ENCODE measurements around the gene TTC5.
"Not testable (repeated sequence)": the region's sequence is repeated elsewhere in the genome, so short reads cannot be mapped to it uniquely, and the experiment has no call there.

The TTC5 gene

GRCh38 chr14:20305265-20306078, at the start of gene TTC5:
Gene TTC5, minus strand, starts transcription at chr14:20305951. Its CDS starts 14 bp downstream, at chr14:20305937.
- H3K4me3 ChIP-seq (ENCODE audit: low read length) = peak within 1 kb of the TSS; percentile 77
- no peak for TF ChIP-seq ZNF274 (IDR thresholded peaks at IDR 0.05; ENCODE audit: low read depth, low read length)

- no peak for TF ChIP-seq ZNF274 (IDR thresholded peaks at IDR 0.05; ENCODE audit: low read depth, low read length)
Observed at GRCh38 chr14:20350860-20351259, 45.1 kb upstream of the TTC5 start.

GRCh38 chr14:20350282-20350681, 44.5 kb upstream of the TTC5 start:
- TF ChIP-seq ZNF274 (IDR thresholded peaks at IDR 0.05; ENCODE audit: low read depth, low read length) = no peak
- H3K4me3 ChIP-seq (ENCODE audit: low read length) = no peak overlapping the region

More at GRCh38 chr14:20350860-20351259, 45.1 kb upstream of the TTC5 start:
- H3K4me3 ChIP-seq (ENCODE audit: low read length) = no peak overlapping the region

GRCh38 chr14:20347747-20348146, 42.0 kb upstream of the TTC5 start:
- H3K4me3 ChIP-seq (ENCODE audit: low read length) = no peak overlapping the region
- TF ChIP-seq ZNF274 (IDR thresholded peaks at IDR 0.05; ENCODE audit: low read depth, low read length) = no peak

GRCh38 chr14:20346713-20347112, 41.0 kb upstream of the TTC5 start:
- TF ChIP-seq ZNF274 (IDR thresholded peaks at IDR 0.05; ENCODE audit: low read depth, low read length) = no peak
- H3K4me3 ChIP-seq (ENCODE audit: low read length) = no peak overlapping the region

- no peak for TF ChIP-seq ZNF274 (IDR thresholded peaks at IDR 0.05; ENCODE audit: low read depth, low read length)
- no peak overlapping the region for H3K4me3 ChIP-seq (ENCODE audit: low read length)
Observed at GRCh38 chr14:20345366-20345765, 39.6 kb upstream of the TTC5 start.

GRCh38 chr14:20343862-20344220, 38.1 kb upstream of the TTC5 start:
- peak overlapping the region; percentile 90 for H3K4me3 ChIP-seq (ENCODE audit: low read length)
- no peak for TF ChIP-seq ZNF274 (IDR thresholded peaks at IDR 0.05; ENCODE audit: low read depth, low read length)

GRCh38 chr14:20343092-20343861, 37.5 kb upstream of the TTC5 start, which contains the start of gene PARP2:
Gene PARP2, plus strand, starts transcription at chr14:20343635. Its CDS starts 7 bp downstream, at chr14:20343642.
- TF ChIP-seq ZNF274 (IDR thresholded peaks at IDR 0.05; ENCODE audit: low read depth, low read length) = no peak
- peak within 1 kb of the TSS; percentile 90 for H3K4me3 ChIP-seq (ENCODE audit: low read length)

GRCh38 chr14:20341646-20342045, 35.9 kb upstream of the TTC5 start:
- TF ChIP-seq ZNF274 (IDR thresholded peaks at IDR 0.05; ENCODE audit: low read depth, low read length) = no peak
- H3K4me3 ChIP-seq (ENCODE audit: low read length) = peak overlapping the region; percentile 90; the same call in 1 of the 2 replicates

GRCh38 chr14:20341032-20341431, 35.3 kb upstream of the TTC5 start:
- not testable (repeated sequence) for H3K4me3 ChIP-seq (ENCODE audit: low read length)

- TF ChIP-seq ZNF274 (IDR thresholded peaks at IDR 0.05; ENCODE audit: low read depth, low read length) = no peak
Observed at GRCh38 chr14:20334017-20334416, 28.3 kb upstream of the TTC5 start.

GRCh38 chr14:20333494-20333841, 27.7 kb upstream of the TTC5 start:
- peak overlapping the region; percentile 100; the same call in 1 of the 2 replicates for H3K4me3 ChIP-seq (ENCODE audit: low read length)
- no peak for TF ChIP-seq ZNF274 (IDR thresholded peaks at IDR 0.05; ENCODE audit: low read depth, low read length)

More at GRCh38 chr14:20334017-20334416, 28.3 kb upstream of the TTC5 start:
- no peak overlapping the region for H3K4me3 ChIP-seq (ENCODE audit: low read length)

GRCh38 chr14:20332788-20333493, 27.2 kb upstream of the TTC5 start, which contains the start of gene CCNB1IP1:
Gene CCNB1IP1, minus strand, starts transcription at chr14:20333279. Its CDS starts 16,756 bp downstream, at chr14:20316523.
- no peak for TF ChIP-seq ZNF274 (IDR thresholded peaks at IDR 0.05; ENCODE audit: low read depth, low read length)

GRCh38 chr14:20332431-20332787, 26.7 kb upstream of the TTC5 start:
- H3K4me3 ChIP-seq (ENCODE audit: low read length) = peak overlapping the region; percentile 100
- no peak for TF ChIP-seq ZNF274 (IDR thresholded peaks at IDR 0.05; ENCODE audit: low read depth, low read length)

More at GRCh38 chr14:20332788-20333493, 27.2 kb upstream of the TTC5 start, which contains the start of gene CCNB1IP1:
- peak within 1 kb of the TSS; percentile 100 for H3K4me3 ChIP-seq (ENCODE audit: low read length)

All from GM08714 (cell line).